ENCODE data around the gene SYT7.

SYT7 gene

GRCh38 chr11:61598886-61599868 lies 18.3 kb upstream of the SYT7 start:
- no peak for TF ChIP-seq CTCF (IDR thresholded peaks at IDR 0.05; ENCODE audit: insufficient read depth, missing control alignments)
- DNase-seq (ENCODE audit: insufficient read length, low spot score): no peak
- no peak for FAIRE-seq

- FAIRE-seq (no peak), DNase-seq (ENCODE audit: insufficient read length, low spot score) (no peak)
- TF ChIP-seq CTCF (IDR thresholded peaks at IDR 0.05; ENCODE audit: insufficient read depth, missing control alignments): no peak
Observed at GRCh38 chr11:61598374-61598773, 17.5 kb upstream of the SYT7 start.

GRCh38 chr11:61596990-61597389 lies 16.1 kb upstream of the SYT7 start:
- FAIRE-seq: no peak
- TF ChIP-seq CTCF (IDR thresholded peaks at IDR 0.05; ENCODE audit: insufficient read depth, missing control alignments): no peak
- no peak for DNase-seq (ENCODE audit: insufficient read length, low spot score)

- DNase-seq (ENCODE audit: insufficient read length, low spot score): no peak
- FAIRE-seq: no peak
- TF ChIP-seq CTCF (IDR thresholded peaks at IDR 0.05; ENCODE audit: insufficient read depth, missing control alignments): no peak
Observed at GRCh38 chr11:61596542-61596941, 15.7 kb upstream of the SYT7 start.

- DNase-seq (ENCODE audit: insufficient read length, low spot score): no peak
- no peak for TF ChIP-seq CTCF (IDR thresholded peaks at IDR 0.05; ENCODE audit: insufficient read depth, missing control alignments)
- FAIRE-seq: no peak
Observed at GRCh38 chr11:61594907-61595257, 14.0 kb upstream of the SYT7 start.

- DNase-seq (ENCODE audit: insufficient read length, low spot score) (no peak), FAIRE-seq (no peak)
- no peak for TF ChIP-seq CTCF (IDR thresholded peaks at IDR 0.05; ENCODE audit: insufficient read depth, missing control alignments)
Observed at GRCh38 chr11:61593151-61593550, 12.3 kb upstream of the SYT7 start.

DNA sequence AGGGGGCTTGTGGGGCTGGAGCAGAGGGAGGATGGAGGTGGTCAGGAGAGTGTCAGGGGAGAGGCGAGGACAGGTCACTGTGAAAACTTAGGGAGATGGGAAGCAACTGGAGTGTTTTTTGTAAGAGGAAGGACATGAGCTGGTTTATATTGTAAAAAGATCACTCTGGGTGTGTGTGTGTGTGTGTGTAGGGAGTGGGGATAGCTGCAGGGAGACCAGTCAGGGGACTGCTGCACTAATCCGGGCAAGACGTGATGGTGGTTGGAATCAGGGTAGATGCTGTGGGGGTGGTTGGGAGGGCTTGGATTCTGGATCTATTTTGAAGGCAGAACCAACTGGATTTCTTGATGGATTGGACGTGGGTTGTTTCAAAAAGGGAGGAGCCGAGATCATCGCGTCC lies 11.3 kb upstream of the SYT7 start:
- no peak for TF ChIP-seq CTCF (IDR thresholded peaks at IDR 0.05; ENCODE audit: insufficient read depth, missing control alignments)
- FAIRE-seq: no peak
- DNase-seq (ENCODE audit: insufficient read length, low spot score): no peak

Data from D721Med (cell line).